ENCODE measurements around the gene ZFYVE9. TPM values are rescaled to one million over a fixed set of nuclear protein-coding genes. Genes with fewer than 3 reads are reported as not detected.

The ZFYVE9 gene
- total and polyA plus RNA-seq, 2 of the 13 experiments (the other 11 are each of a cell fraction or from before 2014, with no cell fraction given): 9.2 to 19.8 TPM

DNA sequence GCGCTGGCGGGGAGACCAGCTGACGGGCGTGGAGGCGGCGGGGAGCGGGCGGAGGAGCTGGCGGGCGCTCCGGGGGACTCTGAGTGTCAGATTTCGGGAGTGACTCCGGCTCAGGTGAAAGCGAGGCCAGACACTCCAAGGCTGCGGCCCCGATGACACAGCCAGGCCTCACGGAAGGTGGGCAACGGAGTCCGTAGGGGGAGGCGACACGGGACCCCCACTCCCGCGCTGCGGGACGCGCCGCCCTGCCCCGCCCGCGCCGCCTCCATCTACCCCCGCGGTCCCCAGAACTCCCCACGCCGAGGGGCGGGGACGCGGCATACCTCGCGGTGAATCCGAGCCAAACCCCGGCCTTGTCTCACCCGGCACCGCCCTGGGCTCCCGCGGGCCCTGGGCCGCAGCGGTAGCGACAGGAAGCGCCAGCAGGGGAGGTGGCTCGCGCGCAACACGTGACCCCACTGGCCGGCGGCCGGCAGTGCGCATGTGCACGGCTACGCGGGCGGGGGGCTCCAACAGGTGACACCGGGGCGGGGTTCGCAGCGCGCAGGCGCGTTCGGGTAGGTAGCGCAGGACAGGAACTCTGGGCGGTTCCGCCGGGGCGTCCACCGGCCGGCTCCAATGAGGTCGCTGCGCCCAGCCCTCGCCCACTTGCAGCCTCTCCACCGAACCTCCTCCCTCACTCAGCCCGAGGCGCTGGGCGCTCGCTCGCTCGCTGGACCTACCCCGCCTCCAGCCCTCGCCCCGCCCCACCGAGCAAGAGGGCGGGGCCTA, 224.0 kb downstream of the ZFYVE9 start, which contains the start of gene CC2D1B (continued):
- TF ChIP-seq ZNF670 (CRISPR knock-in tag; IDR thresholded peaks at IDR 0.05; ENCODE audit: borderline replicate concordance) (peak; percentile 41; the same call in 1 of the 2 replicates), ZNF629 (CRISPR knock-in tag; conservative IDR thresholded peaks at IDR 0.05) (peak; percentile 45), GTF3A (CRISPR knock-in tag; conservative IDR thresholded peaks at IDR 0.05) (no peak), TAF15 (IDR thresholded peaks at IDR 0.05; ENCODE audit: low read depth, low read length, poor library complexity, severe bottlenecking) (no peak), BRD4 (CRISPR knock-in tag; IDR thresholded peaks at IDR 0.05) (peak; percentile 83; the same call in 1 of the 2 replicates), NCOA1 (CRISPR knock-in tag; IDR thresholded peaks at IDR 0.05) (no peak), NFKBIZ (CRISPR knock-in tag; IDR thresholded peaks at IDR 0.05) (no peak), TCF7L2 (IDR thresholded peaks at IDR 0.05; ENCODE audit: low read depth, low read length) (no peak), ZNF234 (CRISPR knock-in tag; conservative IDR thresholded peaks at IDR 0.05) (no peak), ZMYM3 (CRISPR knock-in tag; IDR thresholded peaks at IDR 0.05) (no peak)
- TF ChIP-seq, protein P1, sequence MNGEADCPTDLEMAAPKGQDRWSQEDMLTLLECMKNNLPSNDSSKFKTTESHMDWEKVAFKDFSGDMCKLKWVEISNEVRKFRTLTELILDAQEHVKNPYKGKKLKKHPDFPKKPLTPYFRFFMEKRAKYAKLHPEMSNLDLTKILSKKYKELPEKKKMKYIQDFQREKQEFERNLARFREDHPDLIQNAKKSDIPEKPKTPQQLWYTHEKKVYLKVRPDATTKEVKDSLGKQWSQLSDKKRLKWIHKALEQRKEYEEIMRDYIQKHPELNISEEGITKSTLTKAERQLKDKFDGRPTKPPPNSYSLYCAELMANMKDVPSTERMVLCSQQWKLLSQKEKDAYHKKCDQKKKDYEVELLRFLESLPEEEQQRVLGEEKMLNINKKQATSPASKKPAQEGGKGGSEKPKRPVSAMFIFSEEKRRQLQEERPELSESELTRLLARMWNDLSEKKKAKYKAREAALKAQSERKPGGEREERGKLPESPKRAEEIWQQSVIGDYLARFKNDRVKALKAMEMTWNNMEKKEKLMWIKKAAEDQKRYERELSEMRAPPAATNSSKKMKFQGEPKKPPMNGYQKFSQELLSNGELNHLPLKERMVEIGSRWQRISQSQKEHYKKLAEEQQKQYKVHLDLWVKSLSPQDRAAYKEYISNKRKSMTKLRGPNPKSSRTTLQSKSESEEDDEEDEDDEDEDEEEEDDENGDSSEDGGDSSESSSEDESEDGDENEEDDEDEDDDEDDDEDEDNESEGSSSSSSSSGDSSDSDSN (CRISPR knock-in tag; IDR thresholded peaks at IDR 0.05): peak; percentile 93
- TF ChIP-seq, protein P2, sequence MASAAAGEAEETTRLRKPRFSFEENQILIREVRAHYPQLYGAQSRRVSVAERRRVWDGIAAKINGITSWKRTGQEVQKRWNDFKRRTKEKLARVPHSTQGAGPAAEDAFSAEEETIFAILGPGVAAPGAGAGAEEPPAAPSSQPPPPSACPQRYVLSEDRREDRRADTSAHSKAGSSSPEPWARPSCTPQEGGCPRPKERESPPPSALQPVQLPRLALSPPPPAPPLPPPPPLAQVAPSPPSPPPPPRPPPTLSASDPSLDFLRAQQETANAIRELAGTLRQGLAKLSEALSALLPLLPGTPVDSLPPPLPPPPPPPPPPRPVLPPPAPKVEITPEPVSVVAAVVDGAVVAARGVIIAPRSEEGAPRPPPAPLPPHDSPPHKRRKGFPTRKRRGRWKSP (CRISPR knock-in tag; IDR thresholded peaks at IDR 0.05): 0 out of 2 replicates have a peak, but pooled peaks have one; percentile 3
- TF ChIP-seq, protein P3, sequence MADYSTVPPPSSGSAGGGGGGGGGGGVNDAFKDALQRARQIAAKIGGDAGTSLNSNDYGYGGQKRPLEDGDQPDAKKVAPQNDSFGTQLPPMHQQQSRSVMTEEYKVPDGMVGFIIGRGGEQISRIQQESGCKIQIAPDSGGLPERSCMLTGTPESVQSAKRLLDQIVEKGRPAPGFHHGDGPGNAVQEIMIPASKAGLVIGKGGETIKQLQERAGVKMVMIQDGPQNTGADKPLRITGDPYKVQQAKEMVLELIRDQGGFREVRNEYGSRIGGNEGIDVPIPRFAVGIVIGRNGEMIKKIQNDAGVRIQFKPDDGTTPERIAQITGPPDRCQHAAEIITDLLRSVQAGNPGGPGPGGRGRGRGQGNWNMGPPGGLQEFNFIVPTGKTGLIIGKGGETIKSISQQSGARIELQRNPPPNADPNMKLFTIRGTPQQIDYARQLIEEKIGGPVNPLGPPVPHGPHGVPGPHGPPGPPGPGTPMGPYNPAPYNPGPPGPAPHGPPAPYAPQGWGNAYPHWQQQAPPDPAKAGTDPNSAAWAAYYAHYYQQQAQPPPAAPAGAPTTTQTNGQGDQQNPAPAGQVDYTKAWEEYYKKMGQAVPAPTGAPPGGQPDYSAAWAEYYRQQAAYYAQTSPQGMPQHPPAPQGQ (CRISPR knock-in tag; IDR thresholded peaks at IDR 0.05; ENCODE audit: borderline replicate concordance): no peak
- TF ChIP-seq, protein P4, sequence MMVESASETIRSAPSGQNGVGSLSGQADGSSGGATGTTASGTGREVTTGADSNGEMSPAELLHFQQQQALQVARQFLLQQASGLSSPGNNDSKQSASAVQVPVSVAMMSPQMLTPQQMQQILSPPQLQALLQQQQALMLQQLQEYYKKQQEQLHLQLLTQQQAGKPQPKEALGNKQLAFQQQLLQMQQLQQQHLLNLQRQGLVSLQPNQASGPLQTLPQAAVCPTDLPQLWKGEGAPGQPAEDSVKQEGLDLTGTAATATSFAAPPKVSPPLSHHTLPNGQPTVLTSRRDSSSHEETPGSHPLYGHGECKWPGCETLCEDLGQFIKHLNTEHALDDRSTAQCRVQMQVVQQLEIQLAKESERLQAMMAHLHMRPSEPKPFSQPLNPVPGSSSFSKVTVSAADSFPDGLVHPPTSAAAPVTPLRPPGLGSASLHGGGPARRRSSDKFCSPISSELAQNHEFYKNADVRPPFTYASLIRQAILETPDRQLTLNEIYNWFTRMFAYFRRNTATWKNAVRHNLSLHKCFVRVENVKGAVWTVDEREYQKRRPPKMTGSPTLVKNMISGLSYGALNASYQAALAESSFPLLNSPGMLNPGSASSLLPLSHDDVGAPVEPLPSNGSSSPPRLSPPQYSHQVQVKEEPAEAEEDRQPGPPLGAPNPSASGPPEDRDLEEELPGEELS (CRISPR knock-in tag; IDR thresholded peaks at IDR 0.05): peak; percentile 31; the same call in 1 of the 2 replicates
- TF ChIP-seq, protein P5, sequence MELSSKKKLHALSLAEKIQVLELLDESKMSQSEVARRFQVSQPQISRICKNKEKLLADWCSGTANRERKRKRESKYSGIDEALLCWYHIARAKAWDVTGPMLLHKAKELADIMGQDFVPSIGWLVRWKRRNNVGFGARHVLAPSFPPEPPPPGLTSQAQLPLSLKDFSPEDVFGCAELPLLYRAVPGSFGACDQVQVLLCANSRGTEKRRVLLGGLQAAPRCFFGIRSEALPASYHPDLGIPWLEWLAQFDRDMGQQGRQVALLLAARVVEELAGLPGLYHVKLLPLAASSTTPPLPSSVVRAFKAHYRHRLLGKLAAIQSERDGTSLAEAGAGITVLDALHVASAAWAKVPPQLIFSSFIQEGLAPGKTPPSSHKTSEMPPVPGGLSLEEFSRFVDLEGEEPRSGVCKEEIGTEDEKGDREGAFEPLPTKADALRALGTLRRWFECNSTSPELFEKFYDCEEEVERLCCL (CRISPR knock-in tag; IDR thresholded peaks at IDR 0.05; ENCODE audit: borderline replicate concordance): no peak
- TF ChIP-seq, protein P6, sequence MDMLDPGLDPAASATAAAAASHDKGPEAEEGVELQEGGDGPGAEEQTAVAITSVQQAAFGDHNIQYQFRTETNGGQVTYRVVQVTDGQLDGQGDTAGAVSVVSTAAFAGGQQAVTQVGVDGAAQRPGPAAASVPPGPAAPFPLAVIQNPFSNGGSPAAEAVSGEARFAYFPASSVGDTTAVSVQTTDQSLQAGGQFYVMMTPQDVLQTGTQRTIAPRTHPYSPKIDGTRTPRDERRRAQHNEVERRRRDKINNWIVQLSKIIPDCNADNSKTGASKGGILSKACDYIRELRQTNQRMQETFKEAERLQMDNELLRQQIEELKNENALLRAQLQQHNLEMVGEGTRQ (IDR thresholded peaks at IDR 0.05; ENCODE audit: low read depth, low read length): peak; percentile 97
- TF ChIP-seq, protein P6 (CRISPR knock-in tag; IDR thresholded peaks at IDR 0.05; ENCODE audit: borderline replicate concordance): peak; percentile 95; the same call in 1 of the 2 replicates

All from HepG2 (cell line).